ENCODE results near the gene KRT83. TPM values are rescaled to one million over a fixed set of nuclear protein-coding genes. Genes with fewer than 3 reads are reported as not detected.
"Not testable (repeated sequence)": the region's sequence is repeated elsewhere in the genome, so short reads cannot be mapped to it uniquely, and the experiment has no call there.

Gene KRT83
- total and polyA plus RNA-seq, 11 donors: not detected

DNA sequence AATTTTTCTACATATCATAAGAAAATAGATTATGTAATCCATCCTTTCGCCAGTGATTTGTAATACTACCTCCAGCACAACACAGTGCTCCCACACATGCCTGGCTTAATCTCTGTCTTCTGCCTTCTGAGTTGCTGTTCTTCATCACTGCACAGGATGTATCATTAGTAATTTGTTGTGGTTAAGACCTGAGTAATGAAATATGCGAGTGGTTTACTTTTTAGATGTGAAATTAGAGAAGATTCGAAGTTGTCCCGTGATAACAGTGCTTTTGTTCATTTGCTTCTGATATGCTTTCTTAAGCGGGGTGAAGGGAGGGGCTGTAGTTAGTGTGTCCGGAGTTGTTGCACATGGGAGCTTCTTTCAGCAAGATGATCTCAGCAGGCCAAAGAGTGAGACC lies 28.0 kb upstream of the KRT83 start:
- no peak for ATAC-seq
- no peak for TF ChIP-seq POLR2A (IDR thresholded peaks at IDR 0.05)
- TF ChIP-seq, protein P1, sequence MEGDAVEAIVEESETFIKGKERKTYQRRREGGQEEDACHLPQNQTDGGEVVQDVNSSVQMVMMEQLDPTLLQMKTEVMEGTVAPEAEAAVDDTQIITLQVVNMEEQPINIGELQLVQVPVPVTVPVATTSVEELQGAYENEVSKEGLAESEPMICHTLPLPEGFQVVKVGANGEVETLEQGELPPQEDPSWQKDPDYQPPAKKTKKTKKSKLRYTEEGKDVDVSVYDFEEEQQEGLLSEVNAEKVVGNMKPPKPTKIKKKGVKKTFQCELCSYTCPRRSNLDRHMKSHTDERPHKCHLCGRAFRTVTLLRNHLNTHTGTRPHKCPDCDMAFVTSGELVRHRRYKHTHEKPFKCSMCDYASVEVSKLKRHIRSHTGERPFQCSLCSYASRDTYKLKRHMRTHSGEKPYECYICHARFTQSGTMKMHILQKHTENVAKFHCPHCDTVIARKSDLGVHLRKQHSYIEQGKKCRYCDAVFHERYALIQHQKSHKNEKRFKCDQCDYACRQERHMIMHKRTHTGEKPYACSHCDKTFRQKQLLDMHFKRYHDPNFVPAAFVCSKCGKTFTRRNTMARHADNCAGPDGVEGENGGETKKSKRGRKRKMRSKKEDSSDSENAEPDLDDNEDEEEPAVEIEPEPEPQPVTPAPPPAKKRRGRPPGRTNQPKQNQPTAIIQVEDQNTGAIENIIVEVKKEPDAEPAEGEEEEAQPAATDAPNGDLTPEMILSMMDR (IDR thresholded peaks at IDR 0.05): no peak
- Histone ChIP-seq H3K9me3 (peaks cover 0 to under 1% (median 0%) of the 10 kb centered on the region in 12 donors), H3K4me3 (no peak overlapping the region), H3K27ac (no peak overlapping the region), H3K36me3 (no peaks in the 10 kb centered on the region), H3K4me1 (peaks cover 0 to 19% (median 0%) of the 10 kb centered on the region in 12 donors), H3K27me3 (peaks cover 0 to 9% (median 0%) of the 10 kb centered on the region in 9 donors)
- intact Hi-C loops (cut with DNase I): no loop called here
- no peak for DNase-seq
- 64 to 77% (median 67%) methylated on average over 6 of the region's 6 CpGs for WGBS, 4 donors

DNA sequence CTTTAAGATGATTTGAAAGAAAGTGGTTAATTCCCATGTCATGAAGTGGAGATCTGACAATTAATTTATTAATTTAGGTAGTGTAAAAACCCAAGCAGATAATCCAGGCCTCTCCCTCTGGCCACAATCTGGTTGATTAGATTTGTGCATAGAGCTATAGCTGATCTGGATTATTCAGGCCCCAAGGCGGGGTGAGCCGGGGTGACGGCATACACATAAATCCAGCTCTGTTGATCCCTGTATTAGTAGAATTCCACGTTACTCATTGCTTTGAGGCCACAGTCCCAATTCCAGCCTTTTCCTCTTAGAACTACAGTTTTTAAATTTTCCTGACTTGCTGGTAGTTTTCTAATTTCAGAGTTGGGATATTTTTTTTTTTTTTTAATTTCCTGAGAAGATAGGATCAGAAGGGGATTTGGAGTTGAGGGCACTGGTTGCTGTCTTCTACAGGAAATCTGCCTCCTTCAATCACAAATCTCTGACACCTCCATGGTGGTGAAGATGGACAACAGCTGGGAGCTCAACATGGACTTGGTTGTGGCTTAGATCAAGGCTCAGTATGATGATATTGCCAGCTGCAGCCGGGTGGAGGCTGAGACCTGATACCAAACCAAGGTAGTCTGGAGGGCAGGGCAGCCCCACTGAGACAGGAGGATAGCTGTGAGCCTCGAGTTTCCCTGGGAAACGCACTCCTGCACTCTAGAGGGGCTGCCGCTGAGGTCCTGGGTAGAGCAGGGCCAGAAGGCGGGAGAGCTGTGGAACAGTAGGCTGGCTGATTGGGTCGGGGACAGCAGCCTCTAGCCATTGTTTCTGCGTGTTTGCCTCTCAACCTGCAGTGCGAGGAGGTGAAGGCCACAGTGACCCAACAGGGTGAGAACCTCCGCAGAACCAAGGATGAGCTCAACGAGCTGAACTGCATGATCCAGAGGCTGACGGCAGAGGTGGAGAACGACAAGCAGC lies 26.6 kb upstream of the KRT83 start:
- Histone ChIP-seq H3K9me3 (peaks cover 0 to 14% (median 3%) of the 10 kb centered on the region in 12 donors), H3K27me3 (peaks cover 0 to 3% (median 0%) of the 10 kb centered on the region in 9 donors), H3K27ac (no peak overlapping the region), H3K36me3 (no peaks in the 10 kb centered on the region), H3K4me1 (peaks cover 0 to 19% (median 0%) of the 10 kb centered on the region in 12 donors), H3K4me3 (no peak overlapping the region)
- intact Hi-C loops (cut with DNase I): no loop called here
- ATAC-seq (no peak), DNase-seq (no peak)
- 68 to 71% (median 70%) methylated on average over 15 to 16 of the region's 16 CpGs for WGBS, 4 donors
- TF ChIP-seq, protein P1 (IDR thresholded peaks at IDR 0.05): no peak
- no peak for TF ChIP-seq POLR2A (IDR thresholded peaks at IDR 0.05)

DNA sequence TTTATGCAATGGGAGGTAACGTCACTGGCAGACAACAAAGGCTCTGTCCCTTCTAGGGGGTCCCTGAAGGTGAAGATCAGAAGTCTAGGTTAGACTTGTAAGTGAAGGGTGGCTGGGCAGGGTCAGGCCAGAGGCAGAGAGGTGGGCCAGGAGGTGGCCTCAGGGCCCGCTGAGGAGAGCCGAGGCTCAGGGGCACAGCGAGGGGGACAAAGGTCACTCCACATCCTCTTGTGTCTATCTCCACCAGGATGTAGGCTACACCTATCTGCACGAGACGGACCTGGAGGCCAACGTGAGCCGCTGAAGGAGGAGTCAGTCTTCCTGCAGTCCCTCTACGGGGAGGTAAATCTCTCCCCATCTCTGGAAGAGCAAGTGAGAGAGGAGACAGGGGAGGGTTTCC lies 25.8 kb upstream of the KRT83 start:
- no peak for TF ChIP-seq POLR2A (IDR thresholded peaks at IDR 0.05)
- TF ChIP-seq, protein P1 (IDR thresholded peaks at IDR 0.05): no peak
- 66 to 78% (median 72%) methylated on average over 8 to 9 of the region's 9 CpGs for WGBS, 4 donors

DNA sequence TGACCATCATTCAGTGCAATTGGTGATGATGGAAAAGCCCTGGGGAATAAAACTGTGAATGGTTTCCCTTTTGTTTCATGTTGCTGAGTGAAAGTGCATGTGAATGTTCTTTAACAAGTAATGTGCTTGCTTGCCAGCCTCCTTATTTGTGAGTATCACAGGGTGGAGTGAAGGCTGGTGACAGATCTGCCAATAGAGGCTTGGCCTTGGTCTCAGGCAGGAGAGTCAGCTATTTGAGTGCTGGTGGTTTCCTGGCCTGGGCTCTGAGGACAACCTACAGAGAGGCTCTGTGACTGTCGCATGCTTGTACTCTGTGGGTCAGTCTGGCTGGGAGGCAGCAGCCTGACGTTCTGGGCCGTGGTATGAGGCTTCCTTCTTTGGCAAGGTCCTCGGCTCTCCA lies 25.4 kb upstream of the KRT83 start:
- no peaks in the 10 kb centered on the region for H3K36me3 ChIP-seq
- peak; percentile 52 to 87 (median 67) for ATAC-seq
- H3K27ac ChIP-seq: peak overlapping the region in 1 of 12 donors; percentile 50
- TF ChIP-seq, protein P1 (IDR thresholded peaks at IDR 0.05): no peak
- no peak for TF ChIP-seq POLR2A (IDR thresholded peaks at IDR 0.05)
- peaks cover 0 to 14% (median 3%) of the 10 kb centered on the region in 12 donors for H3K9me3 ChIP-seq
- intact Hi-C loops (cut with DNase I): no loop called here
- no peak overlapping the region for H3K4me3 ChIP-seq
- WGBS, 4 donors: 11 to 40% (median 29%) methylated on average over 4 of the region's 4 CpGs
- DNase-seq: peak in 2 of 5 donors; percentile 27 to 55
- peaks cover 0 to 16% (median 0%) of the 10 kb centered on the region in 12 donors for H3K4me1 ChIP-seq
- H3K27me3 ChIP-seq: peaks cover 0 to 4% (median 0%) of the 10 kb centered on the region in 9 donors

More for the DNA sequence above, 25.8 kb upstream of the KRT83 start:
- peaks cover 0 to 3% (median 0%) of the 10 kb centered on the region in 9 donors for H3K27me3 ChIP-seq
- H3K4me1 ChIP-seq: peaks cover 0 to 19% (median 0%) of the 10 kb centered on the region in 12 donors
- H3K27ac ChIP-seq: peak overlapping the region in 1 of 12 donors; percentile 50
- ATAC-seq: no peak
- H3K9me3 ChIP-seq: peaks cover 0 to 14% (median 3%) of the 10 kb centered on the region in 12 donors
- H3K4me3 ChIP-seq: no peak overlapping the region
- no peak for DNase-seq
- intact Hi-C loops (cut with DNase I): no loop called here
- no peaks in the 10 kb centered on the region for H3K36me3 ChIP-seq

- intact Hi-C loops (cut with DNase I); DNase-seq; H3K36me3 ChIP-seq; ATAC-seq; H3K27ac ChIP-seq; H3K27me3 ChIP-seq; H3K4me3 ChIP-seq: not testable (repeated sequence)
- WGBS, 4 donors: 82 to 92% (median 88%) methylated on average over 8 of the region's 8 CpGs
- peaks cover 0 to 14% (median 3%) of the 10 kb centered on the region in 12 donors for H3K9me3 ChIP-seq
- peaks cover 0 to 11% (median 0%) of the 10 kb centered on the region in 12 donors for H3K4me1 ChIP-seq
These were observed 23.8 kb upstream of the KRT83 start for GRCh38 chr12:52345041-52345440.
